ENCODE results near the gene DHX58. TPM values are rescaled to one million over a fixed set of nuclear protein-coding genes. Genes with fewer than 3 reads are reported as not detected.
"Not testable (repeated sequence)": the region's sequence is repeated elsewhere in the genome, so short reads cannot be mapped to it uniquely, and the experiment has no call there.

The DHX58 gene
- total RNA-seq, 1 donor from 2014 or later: 4.6 TPM

DNA sequence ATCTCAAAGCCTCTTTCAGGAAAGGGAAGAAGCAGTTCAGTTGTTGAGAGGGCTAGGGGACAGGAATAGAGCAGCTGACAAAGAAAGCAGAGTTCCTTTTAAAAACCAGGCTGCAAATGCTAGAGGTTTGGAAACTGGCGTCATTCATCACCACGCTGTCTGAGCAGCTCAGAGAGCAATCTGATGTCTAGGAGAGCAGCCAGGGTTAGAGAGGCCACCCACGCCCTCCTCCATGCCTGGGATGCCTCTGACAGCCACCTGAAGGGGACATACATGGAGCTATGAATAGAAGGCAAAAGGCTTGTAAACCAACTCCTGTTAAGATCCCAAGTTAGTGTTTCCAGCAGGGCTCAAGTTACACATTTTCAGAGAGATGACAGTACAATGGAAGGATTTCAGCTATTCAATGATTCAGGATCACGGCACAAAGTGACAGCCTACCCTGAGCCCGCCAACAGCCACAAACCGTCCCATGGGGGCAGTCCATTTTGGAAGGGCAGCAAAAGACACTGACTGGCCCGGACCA lies 29.9 kb upstream of the DHX58 start:
- DNase-seq (ENCODE audit: low read depth): no peak
- no peak overlapping the region for H3K4me3 ChIP-seq (ENCODE audit: low read depth, low read length)
- TF ChIP-seq, protein P1, sequence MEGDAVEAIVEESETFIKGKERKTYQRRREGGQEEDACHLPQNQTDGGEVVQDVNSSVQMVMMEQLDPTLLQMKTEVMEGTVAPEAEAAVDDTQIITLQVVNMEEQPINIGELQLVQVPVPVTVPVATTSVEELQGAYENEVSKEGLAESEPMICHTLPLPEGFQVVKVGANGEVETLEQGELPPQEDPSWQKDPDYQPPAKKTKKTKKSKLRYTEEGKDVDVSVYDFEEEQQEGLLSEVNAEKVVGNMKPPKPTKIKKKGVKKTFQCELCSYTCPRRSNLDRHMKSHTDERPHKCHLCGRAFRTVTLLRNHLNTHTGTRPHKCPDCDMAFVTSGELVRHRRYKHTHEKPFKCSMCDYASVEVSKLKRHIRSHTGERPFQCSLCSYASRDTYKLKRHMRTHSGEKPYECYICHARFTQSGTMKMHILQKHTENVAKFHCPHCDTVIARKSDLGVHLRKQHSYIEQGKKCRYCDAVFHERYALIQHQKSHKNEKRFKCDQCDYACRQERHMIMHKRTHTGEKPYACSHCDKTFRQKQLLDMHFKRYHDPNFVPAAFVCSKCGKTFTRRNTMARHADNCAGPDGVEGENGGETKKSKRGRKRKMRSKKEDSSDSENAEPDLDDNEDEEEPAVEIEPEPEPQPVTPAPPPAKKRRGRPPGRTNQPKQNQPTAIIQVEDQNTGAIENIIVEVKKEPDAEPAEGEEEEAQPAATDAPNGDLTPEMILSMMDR (conservative IDR thresholded peaks at IDR 0.05; ENCODE audit: low read depth, low read length): no peak

DNA sequence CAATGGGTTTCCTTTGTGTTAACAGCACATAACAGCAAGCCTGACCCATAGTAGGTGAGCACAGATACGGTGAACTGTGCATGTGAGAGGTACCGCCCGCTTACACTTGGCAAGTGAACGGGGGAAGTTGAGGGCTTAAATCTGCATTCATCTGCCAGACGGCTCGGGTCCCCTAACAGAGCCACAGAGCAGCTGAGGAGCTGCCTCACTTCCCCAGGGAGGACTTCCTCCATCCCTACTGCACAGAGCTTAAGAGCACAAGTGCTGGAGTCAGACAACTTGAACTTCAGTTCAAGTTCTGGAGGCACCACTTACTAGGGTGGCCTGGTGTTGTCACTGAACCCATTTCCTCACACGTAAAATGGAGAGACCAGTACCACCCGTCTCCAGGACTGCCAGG lies 28.9 kb upstream of the DHX58 start:
- no peak for DNase-seq (ENCODE audit: low read depth)
- H3K4me3 ChIP-seq (ENCODE audit: low read depth, low read length): no peak overlapping the region
- TF ChIP-seq, protein P1 (conservative IDR thresholded peaks at IDR 0.05; ENCODE audit: low read depth, low read length): no peak

DNA sequence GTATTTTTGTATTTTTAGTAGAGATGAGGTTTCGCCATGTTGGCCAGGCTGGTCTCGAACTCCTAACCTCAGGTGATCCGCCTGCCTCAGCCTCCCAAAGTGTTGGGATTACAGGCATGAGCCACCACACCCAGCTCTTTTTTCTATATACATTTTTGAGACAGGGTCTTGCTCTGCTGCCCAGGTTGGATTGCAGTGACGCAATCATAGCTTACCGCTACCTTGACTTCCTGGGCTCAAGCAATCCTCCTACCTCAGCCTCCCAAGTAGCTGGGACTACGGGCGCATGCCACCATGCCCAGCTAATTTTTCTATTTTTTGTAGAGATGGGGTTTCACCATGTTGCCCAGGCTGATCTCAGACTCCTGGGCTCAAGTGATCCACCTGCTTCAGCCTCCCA lies 28.2 kb upstream of the DHX58 start:
- not testable (repeated sequence) for H3K4me3 ChIP-seq (ENCODE audit: low read depth, low read length); DNase-seq (ENCODE audit: low read depth)

DNA sequence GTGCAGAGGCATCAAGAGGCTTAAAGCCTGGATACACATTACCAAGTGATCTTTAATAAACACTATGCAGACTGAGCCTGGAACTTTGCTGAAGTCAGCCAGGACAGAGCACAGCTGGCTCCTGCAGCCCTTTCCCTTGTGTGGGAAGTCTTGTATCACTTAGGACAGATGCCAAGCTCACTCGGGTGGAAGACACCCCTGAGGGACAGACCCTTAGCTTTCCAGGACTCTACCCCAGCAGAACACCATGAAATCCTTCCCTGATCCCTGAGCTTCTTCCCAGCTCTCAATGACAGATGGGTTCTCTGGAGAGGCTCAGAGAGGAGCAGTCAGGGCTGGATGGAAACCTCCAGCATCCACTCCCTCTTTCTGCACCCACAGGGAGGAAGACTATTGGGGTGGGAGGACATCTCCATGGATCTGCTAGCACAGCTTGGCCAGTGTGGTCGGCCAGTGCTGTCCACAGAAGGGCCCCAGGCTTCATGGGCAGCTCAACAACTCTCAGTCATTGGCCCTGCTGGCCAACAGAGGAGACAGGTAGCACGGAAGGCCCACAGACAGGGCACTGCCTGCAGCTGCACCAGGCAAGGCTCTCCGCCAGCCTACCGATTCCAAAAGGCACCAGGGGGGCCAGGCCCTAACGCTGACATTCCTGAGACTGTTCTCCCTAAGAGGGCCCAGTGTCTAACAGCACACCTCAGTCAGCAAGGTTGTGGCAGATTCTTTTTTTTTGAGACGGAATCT lies 26.4 kb upstream of the DHX58 start:
- TF ChIP-seq, protein P1 (conservative IDR thresholded peaks at IDR 0.05; ENCODE audit: low read depth, low read length): no peak
- no peak overlapping the region for H3K4me3 ChIP-seq (ENCODE audit: low read depth, low read length)
- DNase-seq (ENCODE audit: low read depth): no peak

DNA sequence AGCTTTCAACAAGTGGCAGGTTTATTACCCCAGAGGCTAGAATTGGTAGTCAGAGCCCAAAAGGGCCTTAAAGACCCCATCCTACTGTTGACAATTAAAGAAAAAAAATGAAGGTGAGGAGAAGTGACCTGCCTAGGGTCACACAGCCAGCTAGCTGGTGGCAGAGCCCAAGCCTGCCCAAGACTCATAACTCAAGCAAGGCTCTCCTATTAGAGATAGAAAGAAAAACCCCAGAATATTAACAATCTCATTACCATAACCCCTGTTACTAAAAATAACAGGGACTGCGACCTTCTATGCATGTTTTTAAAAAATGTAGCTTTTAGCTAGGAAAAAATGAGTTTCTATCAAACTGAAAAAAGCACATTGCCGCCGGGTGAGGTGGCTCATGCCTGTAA lies 24.1 kb upstream of the DHX58 start:
- H3K4me3 ChIP-seq (ENCODE audit: low read depth, low read length): no peak overlapping the region
- no peak for DNase-seq (ENCODE audit: low read depth)
- TF ChIP-seq, protein P1 (conservative IDR thresholded peaks at IDR 0.05; ENCODE audit: low read depth, low read length): no peak

DNA sequence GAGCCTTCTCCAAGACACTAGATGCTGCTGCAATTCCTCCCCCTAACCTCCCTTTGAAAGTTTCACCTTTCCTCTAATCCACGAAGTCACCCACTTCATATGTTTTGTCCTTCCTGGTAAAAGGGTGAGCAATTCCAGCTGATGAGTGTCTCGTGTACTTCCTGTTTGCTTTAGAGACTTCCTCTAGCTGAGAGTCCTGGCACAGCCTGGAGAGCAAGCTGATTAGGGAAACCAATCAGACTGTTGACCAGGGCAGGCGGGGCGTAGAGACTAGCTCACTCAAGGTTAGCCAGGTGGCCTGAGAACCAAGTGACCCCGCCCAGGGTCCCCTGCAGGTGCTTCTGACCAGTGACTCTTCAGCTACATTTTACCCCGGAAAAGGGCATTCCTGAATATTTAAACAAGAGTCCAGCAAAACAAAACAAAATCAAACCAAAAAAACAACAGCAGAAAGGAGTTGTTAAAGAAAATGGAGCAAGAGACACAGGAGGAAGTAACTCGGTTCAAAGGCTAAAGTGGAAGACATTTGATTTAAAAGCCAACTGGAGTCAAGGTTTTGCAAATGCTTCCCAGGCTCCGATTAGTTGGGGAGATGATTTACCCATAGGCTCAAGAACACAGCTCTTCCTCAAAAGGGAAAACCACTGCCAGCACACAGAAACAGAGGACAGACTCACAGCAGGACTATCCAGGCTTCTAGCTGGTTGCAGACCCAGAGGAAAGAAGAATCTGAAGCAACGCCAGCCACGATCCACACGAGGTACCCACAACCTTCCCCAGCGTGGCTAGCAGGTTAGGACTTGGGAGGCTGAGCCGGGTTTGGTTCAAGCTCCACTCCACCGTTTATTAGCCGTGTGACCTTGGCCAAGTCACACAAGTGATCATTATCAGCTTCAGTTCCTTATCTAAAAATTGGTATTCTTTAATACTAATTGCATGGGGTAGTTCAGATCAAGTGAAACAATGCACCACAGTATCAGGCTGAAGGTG lies 23.4 kb upstream of the DHX58 start:
- H3K4me3 ChIP-seq (ENCODE audit: low read depth, low read length): no peak overlapping the region
- no peak for DNase-seq (ENCODE audit: low read depth)
- TF ChIP-seq, protein P1 (conservative IDR thresholded peaks at IDR 0.05; ENCODE audit: low read depth, low read length): no peak

DNA sequence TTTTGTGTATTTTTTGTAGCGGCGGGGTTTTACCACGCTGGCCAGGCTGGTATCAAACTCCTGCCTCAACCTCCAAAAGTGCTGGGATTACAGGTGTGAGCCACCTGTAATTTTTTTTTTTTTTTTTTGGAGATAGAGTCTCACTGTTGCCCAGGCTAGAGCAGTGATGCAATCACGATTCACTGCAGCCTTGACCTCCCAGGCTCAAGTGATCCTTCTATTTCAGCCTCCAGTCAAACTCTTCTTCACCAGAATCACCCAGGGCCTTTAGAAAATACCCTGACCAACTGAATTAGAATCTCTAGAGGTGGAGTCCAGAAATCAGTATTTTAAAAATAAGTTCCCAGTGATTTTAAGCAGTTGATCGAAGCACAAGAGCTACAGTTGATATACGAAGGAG lies 22.6 kb upstream of the DHX58 start:
- DNase-seq (ENCODE audit: low read depth): no peak
- TF ChIP-seq, protein P1 (conservative IDR thresholded peaks at IDR 0.05; ENCODE audit: low read depth, low read length): no peak
- no peak overlapping the region for H3K4me3 ChIP-seq (ENCODE audit: low read depth, low read length)

Measured in epithelial cell of proximal tubule (primary cell).